Endothelial cell of umbilical vein (primary cell): Measurements from ENCODE around the gene PROX1. TPM values are rescaled to one million over a fixed set of nuclear protein-coding genes. Genes with fewer than 3 reads are reported as not detected.

ENCODE experiments used
- BruUV-seq: library from RNA; stranded (reverse); fragments of 400-500 nt; replicated peaks from 2 replicates; lab custom pipeline; 2021; lab: Mats Ljungman, UMichigan
- CTCF ChIA-PET: fragments of 300-600, 350-600 bp; sonication (Branson Sonifier 250); formaldehyde crosslinking; loops from one replicate; lab custom pipeline; 2021; ENCODE audit warnings: antibody characterized with exemption, inconsistent platforms; lab: Charles Lee
- POLR2A ChIA-PET: fragments of 300-600, 350-600 bp; sonication (Branson Sonifier 250); formaldehyde crosslinking; loops from one replicate; lab custom pipeline; 2021; ENCODE audit warnings: antibody characterized with exemption, inconsistent platforms; lab: Charles Lee
- DNase-seq: peaks from one replicate; pipeline ENCODE4 v3.0.0-alpha.2; 2011; ENCODE audit warnings: low read depth, low spot score
- FAIRE-seq: peaks from 2 replicates; lab custom pipeline; 2011; peaks lifted over from hg19 to GRCh38; lab: Jason Lieb, UNC
- H2AFZ ChIP-seq: 2 replicates; pipeline ENCODE4 v1.6.0; 2012; ENCODE audit warnings: low read depth, low read length, control low read depth, inconsistent platforms
- H3K27ac ChIP-seq: 2 replicates; pipeline ENCODE4 v1.5.1; 2011; ENCODE audit warnings: low read depth, mild to moderate bottlenecking, control low read depth, low read length, moderate library complexity; ENCODE audit not compliant: insufficient read depth
- H3K27me3 ChIP-seq, 2 experiments: 2 replicates each; pipeline versions ENCODE4 v1.6.0 to v1.6.1; 2011; ENCODE audit warnings: low read length in 2 of 2, mixed read lengths in 1 of 2; ENCODE audit not compliant: control insufficient read depth in 2 of 2, insufficient read depth in 2 of 2
- H3K36me3 ChIP-seq, 2 experiments: 2 replicates in 1 of 2; 3 replicates in 1 of 2; pipeline ENCODE4 v1.5.1; 2011; ENCODE audit warnings: low read length in 2 of 2, mild to moderate bottlenecking in 1 of 2, moderate library complexity in 1 of 2; ENCODE audit not compliant: control insufficient read depth in 2 of 2, insufficient read depth in 2 of 2; ENCODE audit errors: extremely low read depth in 1 of 2
- H3K4me1 ChIP-seq: 3 replicates; pipeline ENCODE4 v1.5.1; 2011; ENCODE audit warnings: mild to moderate bottlenecking, low read length; ENCODE audit not compliant: control insufficient read depth, insufficient read depth; ENCODE audit errors: extremely low read depth
- H3K4me2 ChIP-seq: 2 replicates; pipeline ENCODE4 v1.6.1; 2011; ENCODE audit warnings: low read length, control low read depth, mixed read lengths; ENCODE audit not compliant: insufficient read depth
- H3K4me3 ChIP-seq, 3 experiments: fragments of 200-600 bp in 1 of 3; sonication (generic), shearing (Covaris generic) in 1 of 3; replicated peaks in 1 of 3; 2 replicates each; pipeline ENCODE4 v1.5.1; 2011 to 2016; ENCODE audit warnings: control low read depth in 3 of 3, low read length in 3 of 3, mild to moderate bottlenecking in 2 of 3, inconsistent platforms in 1 of 3, low read depth in 1 of 3, moderate library complexity in 1 of 3; ENCODE audit not compliant: insufficient read depth in 1 of 3
- H3K79me2 ChIP-seq: 2 replicates; pipeline ENCODE4 v1.6.0; 2012; ENCODE audit warnings: low read length, inconsistent platforms; ENCODE audit not compliant: control insufficient read depth, insufficient read depth
- H3K9ac ChIP-seq: replicated peaks from 2 replicates; pipeline ENCODE3; 2011; ENCODE audit warnings: low read length, control low read depth; ENCODE audit not compliant: insufficient read depth; ENCODE audit errors: extremely low read depth
- H3K9me1 ChIP-seq: replicated peaks from 3 replicates; pipeline ENCODE4 v1.6.0; 2011; ENCODE audit warnings: mild to moderate bottlenecking, low read length; ENCODE audit not compliant: control insufficient read depth, insufficient read depth; ENCODE audit errors: extremely low read depth
- H3K9me3 ChIP-seq: replicated peaks from 2 replicates; pipeline ENCODE4 v1.5.1; 2012; ENCODE audit warnings: low read length, inconsistent platforms; ENCODE audit not compliant: control insufficient read depth, insufficient read depth
- H4K20me1 ChIP-seq: replicated peaks from 2 replicates; pipeline ENCODE3; 2011; ENCODE audit warnings: mild to moderate bottlenecking, low read length; ENCODE audit not compliant: control insufficient read depth, insufficient read depth; ENCODE audit errors: extremely low read depth
- EZH2 ChIP-seq: IDR thresholded peaks from 2 replicates; pipeline ENCODE4 v1.6.1; 2012; ENCODE audit warnings: borderline replicate concordance, low read depth, mild to moderate bottlenecking, moderate library complexity, low read length, inconsistent platforms; ENCODE audit not compliant: severe bottlenecking
- GATA2 ChIP-seq: IDR thresholded peaks from 2 replicates; pipeline ENCODE4 v1.7.0; 2011; ENCODE audit warnings: low read depth, mild to moderate bottlenecking, moderate library complexity, mixed read lengths, low read length; ENCODE audit not compliant: insufficient read length, insufficient read depth
- JUN ChIP-seq: IDR thresholded peaks from 2 replicates; pipeline ENCODE4 v1.6.1; 2011; ENCODE audit warnings: borderline replicate concordance, low read depth; ENCODE audit not compliant: insufficient read length, insufficient read depth
- MAX ChIP-seq: IDR thresholded peaks from 2 replicates; pipeline ENCODE4 v1.6.1; 2011; ENCODE audit not compliant: insufficient read depth, insufficient read length
- MYC ChIP-seq: IDR thresholded peaks from one replicate; pipeline ENCODE4 v1.6.1; 2011; ENCODE audit warnings: mild to moderate bottlenecking, low read depth, low read length
- POLR2A ChIP-seq: IDR thresholded peaks from 2 replicates; pipeline ENCODE4 v1.6.1; 2012; ENCODE audit warnings: low read depth, mild to moderate bottlenecking, control low read depth, low read length
- POLR2AphosphoS5 ChIP-seq: IDR thresholded peaks from 2 replicates; pipeline ENCODE4 v1.6.1; 2012; ENCODE audit warnings: low read depth, mild to moderate bottlenecking, control low read depth, low read length, moderate library complexity; ENCODE audit not compliant: insufficient read depth
- dilution Hi-C: fragments of 300-500 bp; cut with MboI; formaldehyde crosslinking; loops from one replicate; pipeline ENCODE4 v1.15.0; 2019; ENCODE audit warnings: low sequenced_read_pairs; ENCODE audit not compliant: extremely low pct_ligation_motif_present
- intact Hi-C: fragments of 100-400 bp; cut with micrococcal nuclease; formaldehyde crosslinking; loops from one replicate; pipeline ENCODE4 v1.10.0; 2022
- polyA plus RNA-seq, 4 experiments: library from polyadenylated mRNA; depleted of rRNA in 3 of 4; stranded (reverse) in 3 of 4; unstranded in 1 of 4; fragments of >200 nt; gene quantifications; 2 replicates each; pipeline versions ENCODE4 v1.2.1 to v1.2.3, GENCODE V29; 2011 to 2012; ENCODE audit warnings: missing spikeins in 1 of 4
- total RNA-seq: library from RNA; stranded (reverse); gene quantifications from 2 replicates; pipeline ENCODE4 v1.2.3, GENCODE V29; 2021

PROX1 gene
- total and polyA plus RNA-seq, 2 donors (not counting 3 experiments of a cell fraction or from before 2014, with no cell fraction given), result 2.2 to 4.0 TPM

GRCh38 chr1:214031267-214031650 lies 43.5 kb downstream of the PROX1 start:
- Histone ChIP-seq H3K27me3 (no peaks in the 10 kb centered on the region), H3K9ac (no peak overlapping the region), H3K79me2 (no peaks in the 10 kb centered on the region), H3K36me3 (peaks cover 0 to 2% of the 10 kb centered on the region in 2 experiments), H4K20me1 (no peaks in the 10 kb centered on the region), H3K4me2 (no peak overlapping the region), H3K27ac (no peak overlapping the region), H3K9me3 (no peaks in the 10 kb centered on the region), H2AFZ (no peak overlapping the region), H3K9me1 (no peaks in the 10 kb centered on the region), H3K4me1 (no peaks in the 10 kb centered on the region), H3K4me3 (no peak overlapping the region)
- BruUV-seq, result no TSS peak
- FAIRE-seq (no peak), DNase-seq (no peak)
- dilution Hi-C loops, result no loop called here
- POLR2A ChIA-PET, result no interaction called here
- CTCF ChIA-PET, result no interaction called here
- intact Hi-C loops, result no loop called here
- TF ChIP-seq MAX (no peak), POLR2AphosphoS5 (no peak), GATA2 (no peak), JUN (no peak), MYC (no peak)

GRCh38 chr1:214037468-214037867 lies 49.7 kb downstream of the PROX1 start:
- Histone ChIP-seq H3K4me1 (no peaks in the 10 kb centered on the region), H3K9me3 (no peaks in the 10 kb centered on the region), H3K27ac (no peak overlapping the region), H4K20me1 (no peaks in the 10 kb centered on the region), H3K36me3 (peaks cover 0 to 2% of the 10 kb centered on the region in 2 experiments), H3K4me2 (no peak overlapping the region), H3K9ac (no peak overlapping the region), H3K27me3 (no peaks in the 10 kb centered on the region), H3K79me2 (no peaks in the 10 kb centered on the region), H3K4me3 (no peak overlapping the region), H3K9me1 (no peaks in the 10 kb centered on the region), H2AFZ (no peak overlapping the region)
- FAIRE-seq (no peak), DNase-seq (no peak)
- no TSS peak for BruUV-seq
- no peak for TF ChIP-seq EZH2
- no peak for TF ChIP-seq POLR2A
- no peak for TF ChIP-seq MYC
- no peak for TF ChIP-seq JUN
- dilution Hi-C loops, result no loop called here
- ChIA-PET CTCF (interaction anchor here (0.6 kb wide), 1 partner anchor 39 kb away, joined by 4 read pairs; no protein-coding TSS in a partner anchor), POLR2A (no interaction called here)
- intact Hi-C loops, result no loop called here
